HFFc6 (cell line): ENCODE results near the gene NT5M. TPM values are rescaled to one million over a fixed set of nuclear protein-coding genes. Genes with fewer than 3 reads are reported as not detected.

Experiments used
- DNase-seq: peaks from one replicate; pipeline ENCODE4 v3.0.0-alpha.2; 2018
- H3K27ac Mint-ChIP-seq: 2 replicates; pipeline ENCODE4 v1.8.0; 2020; ENCODE audit warnings: mild to moderate bottlenecking, mixed read lengths
- H3K27me3 Mint-ChIP-seq: 2 replicates; pipeline ENCODE4 v1.8.0; 2021; ENCODE audit warnings: mild to moderate bottlenecking, moderate library complexity, mixed read lengths; ENCODE audit not compliant: insufficient read depth
- H3K36me3 Mint-ChIP-seq: 2 replicates; pipeline ENCODE4 v1.8.0; 2021; ENCODE audit warnings: low read depth, mixed read lengths
- H3K4me1 Mint-ChIP-seq: 2 replicates; pipeline ENCODE4 v1.8.0; 2020; ENCODE audit warnings: low read depth, mixed read lengths
- H3K4me3 Mint-ChIP-seq: 2 replicates; pipeline ENCODE4 v1.8.0; 2020; ENCODE audit warnings: mild to moderate bottlenecking, moderate library complexity, mixed read lengths
- H3K9me3 Mint-ChIP-seq: 2 replicates; pipeline ENCODE4 v1.8.0; 2020; ENCODE audit warnings: mild to moderate bottlenecking, mixed read lengths
- total RNA-seq, 6 experiments: library from RNA; stranded (reverse); fragmentation: NEBNext Ultra II Directional; extraction: Animal tissue kit (Norgen Biotek cat#: 25700); gene quantifications; 2 replicates in 1 of 6; 3 replicates in 5 of 6; pipeline ENCODE4 v1.2.3, GENCODE V29; 2021
- TF ChIP-seq, protein P1 (sequence below): fragments of 200-600 bp; sonication (generic); IDR thresholded peaks from 2 replicates; pipeline ENCODE4 v1.5.0; 2021; ENCODE audit warnings: antibody characterized with exemption, mild to moderate bottlenecking

NT5M gene
- total RNA-seq, 6 experiments from 2014 or later, result 0.20 to 0.83 (median 0.60) TPM

- TF ChIP-seq, protein P1, sequence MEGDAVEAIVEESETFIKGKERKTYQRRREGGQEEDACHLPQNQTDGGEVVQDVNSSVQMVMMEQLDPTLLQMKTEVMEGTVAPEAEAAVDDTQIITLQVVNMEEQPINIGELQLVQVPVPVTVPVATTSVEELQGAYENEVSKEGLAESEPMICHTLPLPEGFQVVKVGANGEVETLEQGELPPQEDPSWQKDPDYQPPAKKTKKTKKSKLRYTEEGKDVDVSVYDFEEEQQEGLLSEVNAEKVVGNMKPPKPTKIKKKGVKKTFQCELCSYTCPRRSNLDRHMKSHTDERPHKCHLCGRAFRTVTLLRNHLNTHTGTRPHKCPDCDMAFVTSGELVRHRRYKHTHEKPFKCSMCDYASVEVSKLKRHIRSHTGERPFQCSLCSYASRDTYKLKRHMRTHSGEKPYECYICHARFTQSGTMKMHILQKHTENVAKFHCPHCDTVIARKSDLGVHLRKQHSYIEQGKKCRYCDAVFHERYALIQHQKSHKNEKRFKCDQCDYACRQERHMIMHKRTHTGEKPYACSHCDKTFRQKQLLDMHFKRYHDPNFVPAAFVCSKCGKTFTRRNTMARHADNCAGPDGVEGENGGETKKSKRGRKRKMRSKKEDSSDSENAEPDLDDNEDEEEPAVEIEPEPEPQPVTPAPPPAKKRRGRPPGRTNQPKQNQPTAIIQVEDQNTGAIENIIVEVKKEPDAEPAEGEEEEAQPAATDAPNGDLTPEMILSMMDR, result no peak
- H3K4me3 Mint-ChIP-seq, result no peak overlapping the region
- H3K27ac Mint-ChIP-seq, result no peak overlapping the region
- H3K27me3 Mint-ChIP-seq, result peaks cover 43% of the 10 kb centered on the region
- DNase-seq, result no peak
- no peaks in the 10 kb centered on the region for H3K9me3 Mint-ChIP-seq
- no peaks in the 10 kb centered on the region for H3K36me3 Mint-ChIP-seq
- peaks cover 18% of the 10 kb centered on the region for H3K4me1 Mint-ChIP-seq
Observed at GRCh38 chr17:17377071-17377967, 74.1 kb downstream of the NT5M start.

- Mint-ChIP-seq H3K4me3 (no peak overlapping the region), H3K9me3 (no peaks in the 10 kb centered on the region), H3K4me1 (peaks cover 18% of the 10 kb centered on the region), H3K27ac (no peak overlapping the region), H3K27me3 (peaks cover 42% of the 10 kb centered on the region), H3K36me3 (no peaks in the 10 kb centered on the region)
- TF ChIP-seq, protein P1, result no peak
- DNase-seq, result no peak
Observed at GRCh38 chr17:17379197-17379991, 76.2 kb downstream of the NT5M start.

- H3K36me3 Mint-ChIP-seq, result no peaks in the 10 kb centered on the region
- TF ChIP-seq, protein P1, result no peak
- H3K27ac Mint-ChIP-seq, result no peak overlapping the region
- peaks cover 42% of the 10 kb centered on the region for H3K27me3 Mint-ChIP-seq
- H3K4me1 Mint-ChIP-seq, result peaks cover 18% of the 10 kb centered on the region
- DNase-seq, result no peak
- H3K4me3 Mint-ChIP-seq, result no peak overlapping the region
- H3K9me3 Mint-ChIP-seq, result no peaks in the 10 kb centered on the region
Observed at GRCh38 chr17:17380145-17380925, 77.2 kb downstream of the NT5M start.

DNA sequence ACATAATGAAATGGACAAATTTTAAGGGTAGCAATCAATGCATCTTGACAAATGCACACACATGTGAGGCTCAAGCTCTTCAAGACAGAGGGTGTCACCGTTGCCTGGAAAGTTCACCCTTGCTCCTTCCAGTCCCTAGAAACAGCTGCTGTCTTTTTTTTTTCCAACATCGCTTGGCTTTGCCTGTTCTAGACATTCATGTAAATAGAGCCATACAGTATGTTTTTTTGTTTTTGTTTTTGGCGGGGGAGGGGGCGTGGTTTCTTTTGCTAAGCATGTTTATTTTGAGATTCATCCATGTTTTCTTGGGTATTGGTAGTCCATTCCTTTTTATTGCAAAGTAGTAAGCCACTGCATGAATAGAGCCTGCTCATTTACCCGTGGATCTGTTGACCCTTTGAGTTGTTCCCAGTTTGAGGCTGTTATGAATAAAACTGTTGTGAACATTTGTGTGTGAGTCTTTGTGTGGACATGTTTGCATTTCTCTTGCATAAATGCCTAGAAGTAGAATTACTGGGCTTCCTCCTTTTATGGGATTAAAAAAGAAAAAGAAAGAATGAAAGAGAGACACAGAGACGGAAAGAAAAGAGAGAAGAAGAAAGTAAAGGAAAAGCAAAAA, 78.4 kb downstream of the NT5M start:
- Mint-ChIP-seq H3K4me1 (peaks cover 8% of the 10 kb centered on the region), H3K27me3 (peaks cover 42% of the 10 kb centered on the region), H3K36me3 (no peaks in the 10 kb centered on the region), H3K27ac (no peak overlapping the region), H3K9me3 (no peaks in the 10 kb centered on the region), H3K4me3 (no peak overlapping the region)
- DNase-seq, result no peak
- TF ChIP-seq, protein P1, result no peak

GRCh38 chr17:17382065-17382459, 78.9 kb downstream of the NT5M start:
- Mint-ChIP-seq H3K4me3 (no peak overlapping the region), H3K4me1 (peaks cover 3% of the 10 kb centered on the region; the same call in 1 of the 2 replicates), H3K27me3 (peaks cover 43% of the 10 kb centered on the region), H3K27ac (no peak overlapping the region), H3K36me3 (no peaks in the 10 kb centered on the region), H3K9me3 (no peaks in the 10 kb centered on the region)
- TF ChIP-seq, protein P1, result no peak
- no peak for DNase-seq
